Gastrocnemius medialis (tissue), 4 donors: Measurements from ENCODE around the gene SPATA2. TPM values are rescaled to one million over a fixed set of nuclear protein-coding genes. Genes with fewer than 3 reads are reported as not detected.

ENCODE experiments used
- ATAC-seq, 2 donors: fragments of 150-250 bp; one replicate each; pipeline ENCODE4 v1.9.1; 2016
- DNase-seq, 2 donors: peaks; one replicate each; pipeline ENCODE4 v3.0.0-alpha.2; 2019
- H3K27ac ChIP-seq, 4 donors: fragments of 200-600 bp; sonication (generic); 1 replicate in 1 of 4; 2 replicates in 3 of 4; pipeline ENCODE4 v1.5.1; 2016 to 2018; ENCODE audit warnings: mild to moderate bottlenecking in 2 of 4, moderate library complexity in 1 of 4
- H3K27me3 ChIP-seq, 3 donors: fragments of 200-600 bp; sonication (generic) in 2 of 3; 1 replicate in 1 of 3; 2 replicates in 2 of 3; pipeline versions ENCODE4 v1.5.1 to v1.6.0; 2016 to 2019; ENCODE audit warnings: mild to moderate bottlenecking in 1 of 3, moderate library complexity in 1 of 3
- H3K36me3 ChIP-seq, 2 donors: fragments of 200-600 bp; sonication (generic) in 1 of 2; one replicate each; pipeline ENCODE4 v1.5.1; 2017 to 2018
- H3K4me1 ChIP-seq, 2 donors: fragments of 200-600 bp; sonication (generic) in 1 of 2; one replicate each; pipeline ENCODE4 v1.5.1; 2016 to 2017; ENCODE audit warnings: mild to moderate bottlenecking in 2 of 2
- H3K4me3 ChIP-seq, 4 donors: fragments of 200-600 bp; sonication (generic) in 3 of 4; 1 replicate in 1 of 4; 2 replicates in 3 of 4; pipeline ENCODE4 v1.5.1; 2016 to 2019; ENCODE audit warnings: mild to moderate bottlenecking in 2 of 4
- H3K9me3 ChIP-seq, 3 donors: fragments of 200-600 bp; sonication (generic) in 2 of 3; 1 replicate in 1 of 3; 2 replicates in 2 of 3; pipeline ENCODE4 v1.5.1; 2016 to 2019
- POLR2A ChIP-seq, 2 donors: fragments of 450-650 bp; IDR thresholded peaks; one replicate each; pipeline ENCODE4 v1.6.1; 2017; ENCODE audit warnings: antibody characterized with exemption in 2 of 2, mild to moderate bottlenecking in 2 of 2, moderate library complexity in 2 of 2
- in situ Hi-C, 4 donors: fragments of 200-750 bp; cut with MboI; loops; one replicate each; pipeline versions ENCODE4 v1.15.0 to v1.8.0; 2017; ENCODE audit warnings: low sequenced_read_pairs in 4 of 4
- intact Hi-C: fragments of 100-400 bp; cut with DNase I; formaldehyde crosslinking; loops from one replicate; pipeline ENCODE4 v1.15.1; 2023; ENCODE audit warnings: low total_unique reads
- total RNA-seq, 4 donors: library from RNA; depleted of rRNA; stranded (reverse); fragments of >200 nt; gene quantifications; one replicate each; pipeline versions ENCODE4 v1.1.0 to v1.2.3, GENCODE V29; 2016
- TF ChIP-seq, protein P1 (sequence below), 5 experiments: fragments of 450-650 bp in 3 of 5; fragments of 200-600 bp in 2 of 5; sonication (generic) in 2 of 5; IDR thresholded peaks in 4 of 5; conservative IDR thresholded peaks in 1 of 5; 1 replicate in 4 of 5; 2 replicates in 1 of 5; pipeline ENCODE4 v1.5.1; 2016 to 2019; ENCODE audit warnings: antibody characterized with exemption in 5 of 5, mild to moderate bottlenecking in 3 of 5, moderate library complexity in 3 of 5

Gene SPATA2
- total RNA-seq, 4 donors from 2014 or later, result 7.7 to 10.7 (median 9.7) TPM

DNA sequence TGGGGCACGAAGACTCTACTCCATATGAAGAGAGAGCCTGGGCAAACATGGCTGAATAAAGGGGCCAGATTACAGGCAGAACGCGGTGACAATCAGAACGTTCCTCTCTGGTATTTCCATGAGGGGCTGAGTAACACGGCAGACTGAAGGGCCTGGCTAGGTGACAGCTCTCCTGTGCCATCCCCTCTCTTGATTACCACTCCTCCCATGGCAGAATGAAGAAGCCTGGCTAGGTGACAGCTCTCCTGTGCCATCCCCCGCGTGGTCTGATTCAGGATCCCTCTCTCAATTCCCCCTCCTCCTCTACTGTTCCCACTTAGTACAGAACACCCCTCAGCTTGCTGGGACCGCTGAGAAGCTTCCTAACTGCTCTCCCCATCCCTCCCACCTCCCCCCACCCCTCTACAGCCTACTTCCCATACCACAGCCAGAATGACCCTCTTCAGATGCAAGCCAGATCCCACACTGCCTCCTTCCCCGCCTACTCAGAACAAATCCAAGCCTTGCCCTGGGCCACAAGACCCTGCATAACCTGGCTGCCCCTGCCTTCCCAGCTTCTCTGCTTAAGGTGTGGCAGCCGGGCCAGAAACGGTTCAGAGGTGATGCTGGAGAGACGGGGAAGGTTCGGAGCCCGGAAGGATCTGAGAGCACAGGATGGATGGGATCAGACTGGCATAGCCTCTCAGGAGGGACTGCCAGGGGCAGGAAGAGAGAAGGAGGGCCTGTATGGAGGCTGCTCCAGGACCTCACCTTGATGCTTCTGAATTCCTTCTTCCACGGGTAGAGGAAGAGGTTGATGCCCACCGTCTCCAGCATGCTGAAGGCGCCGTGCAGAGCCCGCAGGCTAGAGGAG, 7.7 kb downstream of the SPATA2 start:
- no peak for DNase-seq

DNA sequence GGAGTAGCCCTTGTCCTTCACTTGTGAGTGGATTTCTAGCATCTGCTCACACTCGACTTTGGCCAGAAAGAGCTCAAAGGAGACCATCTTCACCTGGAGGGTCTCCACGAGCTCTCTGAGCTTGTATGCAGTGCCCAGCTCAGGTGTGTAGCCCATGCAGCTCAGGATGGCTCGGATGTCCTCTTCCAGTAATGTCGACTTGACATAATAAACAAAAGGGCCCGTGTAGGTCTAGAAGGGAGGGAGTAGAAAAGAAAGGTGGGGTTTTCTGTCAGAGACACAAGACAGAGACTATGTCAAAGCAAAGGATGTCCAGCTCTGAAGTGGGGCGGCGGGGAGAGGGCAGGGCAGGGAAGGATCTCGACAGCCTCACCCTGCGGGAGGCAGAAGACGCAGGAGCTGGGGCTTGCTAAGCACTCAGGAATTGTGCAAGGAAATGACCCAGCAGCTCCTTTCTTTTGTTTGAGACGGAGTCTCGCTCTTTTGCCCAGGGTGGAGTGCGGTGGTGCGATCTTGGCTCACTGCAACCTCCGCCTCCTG, 8.6 kb downstream of the SPATA2 start:
- intact Hi-C loops (no loop called here), in situ Hi-C loops (no loop called here)
- DNase-seq (no peak), ATAC-seq (no peak)
- no peaks in the 10 kb centered on the region for H3K27me3 ChIP-seq
- H3K36me3 ChIP-seq, result peaks cover 0 to 43% of the 10 kb centered on the region in 2 donors
- peak overlapping the region in 2 of 4 donors; percentile 15 to 16 for H3K27ac ChIP-seq
- TF ChIP-seq POLR2A (IDR thresholded peaks at IDR 0.05), result no peak
- TF ChIP-seq, protein P1, sequence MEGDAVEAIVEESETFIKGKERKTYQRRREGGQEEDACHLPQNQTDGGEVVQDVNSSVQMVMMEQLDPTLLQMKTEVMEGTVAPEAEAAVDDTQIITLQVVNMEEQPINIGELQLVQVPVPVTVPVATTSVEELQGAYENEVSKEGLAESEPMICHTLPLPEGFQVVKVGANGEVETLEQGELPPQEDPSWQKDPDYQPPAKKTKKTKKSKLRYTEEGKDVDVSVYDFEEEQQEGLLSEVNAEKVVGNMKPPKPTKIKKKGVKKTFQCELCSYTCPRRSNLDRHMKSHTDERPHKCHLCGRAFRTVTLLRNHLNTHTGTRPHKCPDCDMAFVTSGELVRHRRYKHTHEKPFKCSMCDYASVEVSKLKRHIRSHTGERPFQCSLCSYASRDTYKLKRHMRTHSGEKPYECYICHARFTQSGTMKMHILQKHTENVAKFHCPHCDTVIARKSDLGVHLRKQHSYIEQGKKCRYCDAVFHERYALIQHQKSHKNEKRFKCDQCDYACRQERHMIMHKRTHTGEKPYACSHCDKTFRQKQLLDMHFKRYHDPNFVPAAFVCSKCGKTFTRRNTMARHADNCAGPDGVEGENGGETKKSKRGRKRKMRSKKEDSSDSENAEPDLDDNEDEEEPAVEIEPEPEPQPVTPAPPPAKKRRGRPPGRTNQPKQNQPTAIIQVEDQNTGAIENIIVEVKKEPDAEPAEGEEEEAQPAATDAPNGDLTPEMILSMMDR (IDR thresholded peaks at IDR 0.05 in 4 of 5, conservative IDR thresholded peaks at IDR 0.05 in 1 of 5), result no peak
- no peak overlapping the region for H3K4me3 ChIP-seq
- H3K9me3 ChIP-seq, result no peaks in the 10 kb centered on the region
- H3K4me1 ChIP-seq, result peaks cover 18 to 33% of the 10 kb centered on the region in 2 donors

More for the DNA sequence above, 7.7 kb downstream of the SPATA2 start:
- H3K27me3 ChIP-seq, result no peaks in the 10 kb centered on the region
- no peak for ATAC-seq
- H3K4me3 ChIP-seq, result no peak overlapping the region
- in situ Hi-C loops (no loop called here), intact Hi-C loops (no loop called here)
- TF ChIP-seq, protein P1 (IDR thresholded peaks at IDR 0.05 in 4 of 5, conservative IDR thresholded peaks at IDR 0.05 in 1 of 5), result no peak
- no peak for TF ChIP-seq POLR2A (IDR thresholded peaks at IDR 0.05)
- H3K36me3 ChIP-seq, result peaks cover 0 to 43% of the 10 kb centered on the region in 2 donors
- H3K27ac ChIP-seq, result peak overlapping the region; percentile 92 to 100 (median 97)
- H3K9me3 ChIP-seq, result no peaks in the 10 kb centered on the region
- peaks cover 17 to 41% of the 10 kb centered on the region in 2 donors for H3K4me1 ChIP-seq

DNA sequence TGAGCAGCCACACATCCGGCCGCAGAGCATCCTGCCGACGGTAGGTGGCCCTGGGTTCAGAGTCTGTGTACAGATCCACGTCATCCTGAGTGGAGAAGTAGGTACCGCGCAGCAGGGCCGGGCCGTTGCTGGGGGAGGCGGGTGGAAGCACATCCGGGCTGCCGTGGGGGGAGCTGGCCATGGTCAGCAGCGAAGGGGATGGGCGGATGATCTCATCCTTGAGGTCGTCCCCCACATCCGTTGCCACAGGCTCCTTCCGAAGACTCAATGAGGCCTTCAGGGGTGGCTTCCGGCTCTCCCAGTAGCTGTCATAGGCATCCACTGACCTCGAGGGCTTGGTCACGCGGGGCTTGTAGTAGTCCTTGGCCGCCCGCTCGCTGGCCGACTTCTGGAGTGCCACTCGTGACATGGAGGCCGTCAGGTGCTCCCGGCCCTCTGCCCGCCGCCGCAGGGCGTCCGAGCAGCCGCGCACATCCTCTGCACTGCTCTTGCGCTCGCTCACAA, 9.2 kb downstream of the SPATA2 start:
- Histone ChIP-seq H3K27ac (peak overlapping the region in 1 of 4 donors; percentile 16), H3K4me1 (peaks cover 23 to 33% of the 10 kb centered on the region in 2 donors), H3K9me3 (no peaks in the 10 kb centered on the region), H3K27me3 (no peaks in the 10 kb centered on the region), H3K4me3 (no peak overlapping the region), H3K36me3 (peaks cover 0 to 43% of the 10 kb centered on the region in 2 donors)
- DNase-seq, result no peak
- ATAC-seq, result no peak
- intact Hi-C loops (no loop called here), in situ Hi-C loops (no loop called here)
- TF ChIP-seq POLR2A (IDR thresholded peaks at IDR 0.05), result no peak
- TF ChIP-seq, protein P1 (IDR thresholded peaks at IDR 0.05 in 4 of 5, conservative IDR thresholded peaks at IDR 0.05 in 1 of 5), result no peak

DNA sequence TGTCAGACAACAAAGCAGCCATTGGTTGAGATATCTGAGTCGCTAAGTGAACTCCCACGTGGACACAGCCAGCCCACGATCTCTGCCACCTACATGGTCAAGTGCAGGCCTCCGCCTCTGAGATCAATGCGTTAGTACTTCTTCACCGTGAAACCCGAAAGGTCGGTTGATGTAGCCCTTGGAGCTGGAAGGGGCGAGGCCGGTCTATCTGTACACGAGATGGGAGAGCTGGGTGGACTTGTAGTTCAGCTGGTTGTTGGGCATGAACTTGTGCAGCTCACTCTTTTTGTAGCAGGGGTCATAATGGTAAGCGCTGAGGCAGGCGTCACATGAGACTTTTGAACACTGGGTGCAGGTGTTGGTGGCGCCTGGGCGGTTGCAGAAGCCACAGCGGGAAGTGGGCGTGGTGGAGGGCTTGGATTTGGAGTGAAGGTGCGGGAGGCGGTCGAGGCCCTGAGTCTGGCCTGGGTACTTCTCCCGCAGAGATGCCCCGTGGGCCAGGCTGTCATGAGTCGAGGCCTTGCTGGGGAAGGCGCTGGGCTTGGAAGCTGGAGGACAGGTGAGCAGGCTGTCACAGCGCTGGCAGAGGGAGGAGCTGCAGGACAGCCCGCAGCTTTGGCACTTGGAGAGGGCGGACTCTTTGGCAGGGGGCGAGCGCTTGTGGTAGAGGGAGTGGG, 9.8 kb downstream of the SPATA2 start:
- no peak overlapping the region for H3K27ac ChIP-seq
- in situ Hi-C loops (no loop called here), intact Hi-C loops (no loop called here)
- no peak for ATAC-seq
- no peak overlapping the region for H3K4me3 ChIP-seq
- TF ChIP-seq POLR2A (IDR thresholded peaks at IDR 0.05), result no peak
- TF ChIP-seq, protein P1 (IDR thresholded peaks at IDR 0.05 in 4 of 5, conservative IDR thresholded peaks at IDR 0.05 in 1 of 5), result no peak
- H3K4me1 ChIP-seq, result peaks cover 24 to 29% of the 10 kb centered on the region in 2 donors
- DNase-seq, result no peak
- no peaks in the 10 kb centered on the region for H3K27me3 ChIP-seq
- no peaks in the 10 kb centered on the region for H3K9me3 ChIP-seq
- H3K36me3 ChIP-seq, result peaks cover 0 to 43% of the 10 kb centered on the region in 2 donors
